HUES6 (cell line): Measurements from ENCODE around the gene MORN2.

Experiments used
- H3K27ac ChIP-seq: 2 replicates; pipeline ENCODE4 v1.7.0; 2013; ENCODE audit warnings: low read depth, mild to moderate bottlenecking, low read length, inconsistent platforms
- H3K27me3 ChIP-seq: 2 replicates; pipeline ENCODE4 v1.6.1; 2013; ENCODE audit warnings: low read length; ENCODE audit not compliant: control insufficient read depth, insufficient read depth
- H3K36me3 ChIP-seq: 2 replicates; pipeline ENCODE4 v1.6.1; 2013; ENCODE audit warnings: low read length; ENCODE audit not compliant: control insufficient read depth, insufficient read depth
- H3K4me1 ChIP-seq: 2 replicates; pipeline ENCODE4 v1.6.1; 2013; ENCODE audit warnings: low read length; ENCODE audit not compliant: control insufficient read depth, insufficient read depth
- H3K4me3 ChIP-seq: 2 replicates; pipeline ENCODE4 v1.5.1; 2013; ENCODE audit warnings: low read depth, low read length
- H3K9ac ChIP-seq: one replicate; pipeline ENCODE4 v1.6.1; 2013; ENCODE audit warnings: mild to moderate bottlenecking, low read length
- H3K9me3 ChIP-seq: 2 replicates; pipeline ENCODE4 v1.6.1; 2013; ENCODE audit warnings: low read depth, low read length; ENCODE audit not compliant: control insufficient read depth, insufficient read depth

MORN2 gene

GRCh38 chr2:38892819-38893218 lies 17.0 kb downstream of the MORN2 start:
- Histone ChIP-seq H3K36me3 (no peaks in the 10 kb centered on the region), H3K27ac (no peak overlapping the region), H3K9ac (no peak overlapping the region), H3K27me3 (no peaks in the 10 kb centered on the region), H3K4me1 (no peaks in the 10 kb centered on the region), H3K4me3 (no peak overlapping the region), H3K9me3 (no peaks in the 10 kb centered on the region)

DNA sequence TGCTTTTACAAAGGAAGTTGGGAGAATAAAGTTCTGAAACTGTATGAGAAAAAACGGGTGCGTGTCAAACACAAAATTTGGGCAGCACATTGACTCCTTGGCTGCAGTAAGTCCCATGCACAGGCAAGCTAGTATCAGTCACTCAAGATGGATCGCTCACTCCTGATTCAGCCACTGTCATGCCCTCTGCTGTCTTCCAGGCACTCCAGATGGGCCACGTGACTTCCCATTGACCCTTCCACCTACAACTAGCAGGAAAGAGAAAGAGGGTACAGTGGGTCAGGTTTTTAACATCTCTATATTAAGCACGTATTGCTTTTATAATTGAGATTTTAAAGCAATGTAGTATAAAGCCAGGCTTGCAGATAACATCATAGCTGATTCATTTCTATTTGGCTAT lies 22.5 kb downstream of the MORN2 start:
- H3K27ac ChIP-seq = no peak overlapping the region
- no peak overlapping the region for H3K4me3 ChIP-seq
- H3K27me3 ChIP-seq = no peaks in the 10 kb centered on the region
- no peak overlapping the region for H3K9ac ChIP-seq
- no peaks in the 10 kb centered on the region for H3K9me3 ChIP-seq
- H3K36me3 ChIP-seq = no peaks in the 10 kb centered on the region
- H3K4me1 ChIP-seq = no peaks in the 10 kb centered on the region

DNA sequence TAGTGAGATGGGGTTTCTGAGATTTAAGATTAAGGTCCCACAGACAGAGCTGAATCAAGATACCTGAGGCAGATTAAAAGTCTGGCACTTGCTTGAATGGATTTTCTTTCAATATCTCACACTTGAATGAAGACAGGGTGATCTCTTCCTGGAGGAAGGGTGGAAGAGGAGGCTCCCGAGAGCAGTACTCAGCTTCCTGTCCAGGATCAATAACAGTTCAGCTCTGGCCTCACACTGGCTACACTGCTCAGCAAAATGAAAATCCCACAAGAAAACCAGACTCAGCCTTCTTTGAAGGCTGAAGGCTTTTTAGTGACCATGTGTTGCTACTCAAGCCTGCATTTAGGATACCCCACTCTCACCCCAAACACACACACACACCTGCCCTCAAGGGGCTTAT lies 24.9 kb downstream of the MORN2 start:
- Histone ChIP-seq H3K4me3 (no peak overlapping the region), H3K27me3 (no peaks in the 10 kb centered on the region), H3K9ac (no peak overlapping the region), H3K36me3 (no peaks in the 10 kb centered on the region), H3K27ac (no peak overlapping the region), H3K4me1 (no peaks in the 10 kb centered on the region), H3K9me3 (no peaks in the 10 kb centered on the region)

GRCh38 chr2:38905251-38905650 lies 29.5 kb downstream of the MORN2 start:
- Histone ChIP-seq H3K9ac (no peak overlapping the region), H3K36me3 (no peaks in the 10 kb centered on the region), H3K27me3 (no peaks in the 10 kb centered on the region)

GRCh38 chr2:38907242-38907641 lies 31.5 kb downstream of the MORN2 start:
- Histone ChIP-seq H3K27ac (no peak overlapping the region), H3K9me3 (no peaks in the 10 kb centered on the region), H3K9ac (no peak overlapping the region), H3K27me3 (no peaks in the 10 kb centered on the region), H3K36me3 (no peaks in the 10 kb centered on the region), H3K4me1 (no peaks in the 10 kb centered on the region), H3K4me3 (no peak overlapping the region)

More at GRCh38 chr2:38905251-38905650, 29.5 kb downstream of the MORN2 start:
- Histone ChIP-seq H3K4me3 (no peak overlapping the region), H3K4me1 (no peaks in the 10 kb centered on the region), H3K9me3 (no peaks in the 10 kb centered on the region), H3K27ac (no peak overlapping the region)

GRCh38 chr2:38907743-38908562 lies 32.2 kb downstream of the MORN2 start:
- Histone ChIP-seq H3K9ac (no peak overlapping the region), H3K27ac (no peak overlapping the region), H3K4me1 (no peaks in the 10 kb centered on the region), H3K9me3 (no peaks in the 10 kb centered on the region), H3K27me3 (no peaks in the 10 kb centered on the region), H3K36me3 (no peaks in the 10 kb centered on the region), H3K4me3 (no peak overlapping the region)

DNA sequence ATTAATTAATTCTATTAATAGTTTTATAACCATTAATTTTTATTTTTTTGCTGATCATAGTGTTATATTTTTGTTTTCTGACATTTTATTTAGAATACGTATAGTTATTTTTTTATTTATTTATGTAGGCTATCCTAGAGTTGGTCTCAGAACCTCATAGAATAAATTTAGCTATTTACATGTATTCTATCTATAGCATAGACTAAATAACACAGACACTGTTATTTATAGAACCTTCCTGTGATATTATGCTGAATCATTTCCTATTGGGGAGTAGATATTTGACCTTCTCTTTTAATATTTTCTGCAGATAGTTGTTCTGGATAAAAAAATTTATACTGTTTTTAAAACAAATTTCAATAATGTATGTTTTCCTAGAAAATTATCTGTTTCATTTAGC lies 34.1 kb downstream of the MORN2 start:
- Histone ChIP-seq H3K4me3 (no peak overlapping the region), H3K27ac (no peak overlapping the region), H3K36me3 (no peaks in the 10 kb centered on the region), H3K4me1 (no peaks in the 10 kb centered on the region), H3K9me3 (no peaks in the 10 kb centered on the region), H3K27me3 (no peaks in the 10 kb centered on the region), H3K9ac (no peak overlapping the region)

GRCh38 chr2:38911191-38911590 lies 35.4 kb downstream of the MORN2 start:
- H3K27me3 ChIP-seq = no peaks in the 10 kb centered on the region
- H3K27ac ChIP-seq = no peak overlapping the region
- no peak overlapping the region for H3K9ac ChIP-seq
- H3K4me1 ChIP-seq = no peaks in the 10 kb centered on the region
- no peak overlapping the region for H3K4me3 ChIP-seq
- no peaks in the 10 kb centered on the region for H3K36me3 ChIP-seq
- H3K9me3 ChIP-seq = no peaks in the 10 kb centered on the region

DNA sequence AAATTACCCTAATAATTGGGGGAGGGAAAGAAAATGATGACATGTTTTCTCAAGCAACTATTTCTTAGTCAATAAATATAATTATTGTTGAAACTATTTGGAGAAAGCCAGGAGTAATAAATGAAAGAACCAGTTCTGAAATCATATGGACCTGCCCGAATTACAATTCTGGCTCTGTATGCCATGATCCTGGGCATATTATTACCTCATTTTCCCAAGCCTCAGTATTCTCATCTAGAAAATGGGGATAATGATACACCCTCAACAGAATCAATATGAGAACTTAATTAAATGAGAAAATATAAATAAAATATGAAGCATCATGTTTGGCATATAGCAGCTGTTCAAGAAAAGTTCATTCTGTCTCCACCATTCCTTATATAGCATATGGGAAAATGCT lies 36.8 kb downstream of the MORN2 start:
- H3K27me3 ChIP-seq = no peaks in the 10 kb centered on the region
- no peak overlapping the region for H3K9ac ChIP-seq
- H3K4me1 ChIP-seq = no peaks in the 10 kb centered on the region
- H3K27ac ChIP-seq = no peak overlapping the region
- H3K4me3 ChIP-seq = no peak overlapping the region
- no peaks in the 10 kb centered on the region for H3K36me3 ChIP-seq
- H3K9me3 ChIP-seq = no peaks in the 10 kb centered on the region

GRCh38 chr2:38922389-38922788 lies 46.6 kb downstream of the MORN2 start:
- Histone ChIP-seq H3K36me3 (no peaks in the 10 kb centered on the region), H3K4me1 (no peaks in the 10 kb centered on the region), H3K9me3 (no peaks in the 10 kb centered on the region), H3K27ac (no peak overlapping the region), H3K27me3 (no peaks in the 10 kb centered on the region), H3K9ac (no peak overlapping the region), H3K4me3 (no peak overlapping the region)

DNA sequence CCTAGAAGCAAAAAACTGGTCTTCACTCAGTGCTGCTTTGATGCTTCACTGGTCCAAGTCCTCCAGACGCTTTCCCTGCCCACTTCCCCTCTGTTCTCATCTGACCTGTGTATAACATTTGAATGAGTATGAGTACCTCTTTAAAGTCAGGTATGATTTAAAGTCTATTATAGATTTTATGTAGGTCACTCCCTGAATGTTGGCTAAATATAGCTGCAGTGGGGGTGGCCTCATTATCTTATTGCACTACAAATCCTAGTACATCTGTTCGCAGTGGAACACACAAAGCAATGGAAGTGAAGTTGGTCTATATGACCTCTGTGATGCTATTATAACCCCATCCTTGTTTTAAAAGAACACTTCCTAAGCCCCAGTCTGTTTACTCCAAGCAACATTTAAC lies 47.1 kb downstream of the MORN2 start:
- no peak overlapping the region for H3K27ac ChIP-seq
- no peak overlapping the region for H3K9ac ChIP-seq
- H3K36me3 ChIP-seq = no peaks in the 10 kb centered on the region
- no peak overlapping the region for H3K4me3 ChIP-seq
- H3K4me1 ChIP-seq = no peaks in the 10 kb centered on the region
- no peaks in the 10 kb centered on the region for H3K27me3 ChIP-seq
- H3K9me3 ChIP-seq = no peaks in the 10 kb centered on the region
